Measurements from ENCODE around the gene LPIN2. TPM values are rescaled to one million over a fixed set of nuclear protein-coding genes. Genes with fewer than 3 reads are reported as not detected.
"Not testable (repeated sequence)": the region's sequence is repeated elsewhere in the genome, so short reads cannot be mapped to it uniquely, and the experiment has no call there.

The LPIN2 gene
- total RNA-seq, 1 experiment from 2014 or later = 13.1 TPM

DNA sequence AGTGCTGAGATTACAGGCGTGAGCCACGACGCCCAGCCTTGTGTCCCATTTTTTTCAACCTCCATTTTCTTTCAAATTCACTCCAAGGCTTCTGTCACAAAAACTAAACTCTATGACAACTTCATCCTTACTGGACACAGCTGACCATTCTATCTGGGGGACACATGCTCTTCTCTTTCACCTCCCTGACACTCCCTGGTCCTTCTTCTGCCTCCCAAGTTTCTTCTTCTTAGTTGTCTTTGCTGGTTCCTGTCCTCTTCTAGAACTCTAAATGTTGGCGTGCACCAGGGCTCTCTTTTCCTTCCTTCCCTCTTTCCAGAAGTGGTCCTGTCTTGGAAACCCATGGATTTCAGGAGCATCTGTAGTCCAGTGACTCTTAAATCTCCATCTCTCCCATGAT is 40.1 kb upstream of the LPIN2 start:
- peaks cover 7% of the 10 kb centered on the region for H3K36me3 Mint-ChIP-seq (ENCODE audit: insufficient read depth, unreplicated experiment)
- intact Hi-C loops (cut with micrococcal nuclease) = no loop called here
- peaks cover 6% of the 10 kb centered on the region for H3K4me1 Mint-ChIP-seq (ENCODE audit: insufficient read depth, unreplicated experiment)
- TF ChIP-seq, protein P1, sequence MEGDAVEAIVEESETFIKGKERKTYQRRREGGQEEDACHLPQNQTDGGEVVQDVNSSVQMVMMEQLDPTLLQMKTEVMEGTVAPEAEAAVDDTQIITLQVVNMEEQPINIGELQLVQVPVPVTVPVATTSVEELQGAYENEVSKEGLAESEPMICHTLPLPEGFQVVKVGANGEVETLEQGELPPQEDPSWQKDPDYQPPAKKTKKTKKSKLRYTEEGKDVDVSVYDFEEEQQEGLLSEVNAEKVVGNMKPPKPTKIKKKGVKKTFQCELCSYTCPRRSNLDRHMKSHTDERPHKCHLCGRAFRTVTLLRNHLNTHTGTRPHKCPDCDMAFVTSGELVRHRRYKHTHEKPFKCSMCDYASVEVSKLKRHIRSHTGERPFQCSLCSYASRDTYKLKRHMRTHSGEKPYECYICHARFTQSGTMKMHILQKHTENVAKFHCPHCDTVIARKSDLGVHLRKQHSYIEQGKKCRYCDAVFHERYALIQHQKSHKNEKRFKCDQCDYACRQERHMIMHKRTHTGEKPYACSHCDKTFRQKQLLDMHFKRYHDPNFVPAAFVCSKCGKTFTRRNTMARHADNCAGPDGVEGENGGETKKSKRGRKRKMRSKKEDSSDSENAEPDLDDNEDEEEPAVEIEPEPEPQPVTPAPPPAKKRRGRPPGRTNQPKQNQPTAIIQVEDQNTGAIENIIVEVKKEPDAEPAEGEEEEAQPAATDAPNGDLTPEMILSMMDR (IDR thresholded peaks at IDR 0.05; ENCODE audit: unreplicated experiment) = no peak
- H3K27me3 Mint-ChIP-seq (ENCODE audit: insufficient read depth, unreplicated experiment) = no peaks in the 10 kb centered on the region
- H3K4me3 Mint-ChIP-seq (ENCODE audit: unreplicated experiment) = no peak overlapping the region
- ChIA-PET POLR2A (interaction anchor here (1.2 kb wide), 1 partner anchor 39 kb away, joined by 3 read pairs; no protein-coding TSS in a partner anchor), CTCF (no interaction called here)
- H3K27ac Mint-ChIP-seq (ENCODE audit: low read depth, unreplicated experiment) = no peak overlapping the region
- no peak for DNase-seq (ENCODE audit: unreplicated experiment)
- peaks cover 17% of the 10 kb centered on the region for H3K9me3 Mint-ChIP-seq (ENCODE audit: unreplicated experiment)
- no TSS peak for BruUV-seq (replicated peaks)

DNA sequence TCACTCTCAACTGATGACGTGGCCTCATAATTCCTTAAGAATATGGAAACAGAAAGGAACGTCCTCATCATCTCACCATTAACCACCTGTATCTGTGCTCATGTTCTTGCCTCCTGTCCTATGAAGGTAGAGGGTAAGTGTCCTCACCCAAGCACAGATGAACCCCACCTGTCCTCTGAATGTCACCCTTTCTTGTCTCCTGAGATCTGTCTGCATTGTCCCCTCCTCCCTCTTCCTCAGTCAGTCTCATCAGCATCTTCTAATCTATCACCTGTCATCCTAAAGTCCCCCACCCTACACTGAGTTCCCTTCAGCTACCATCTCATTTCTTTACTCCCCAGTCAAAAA is 39.4 kb upstream of the LPIN2 start:
- no peaks in the 10 kb centered on the region for H3K27me3 Mint-ChIP-seq (ENCODE audit: insufficient read depth, unreplicated experiment)
- ChIA-PET CTCF (no interaction called here), POLR2A (no interaction called here)
- H3K36me3 Mint-ChIP-seq (ENCODE audit: insufficient read depth, unreplicated experiment) = peaks cover 7% of the 10 kb centered on the region
- no peak overlapping the region for H3K27ac Mint-ChIP-seq (ENCODE audit: low read depth, unreplicated experiment)
- peaks cover 17% of the 10 kb centered on the region for H3K9me3 Mint-ChIP-seq (ENCODE audit: unreplicated experiment)
- no peak for DNase-seq (ENCODE audit: unreplicated experiment)
- H3K4me3 Mint-ChIP-seq (ENCODE audit: unreplicated experiment) = no peak overlapping the region
- TF ChIP-seq, protein P1 (IDR thresholded peaks at IDR 0.05; ENCODE audit: unreplicated experiment) = no peak
- intact Hi-C loops (cut with micrococcal nuclease) = no loop called here
- no TSS peak for BruUV-seq (replicated peaks)
- peaks cover 6% of the 10 kb centered on the region for H3K4me1 Mint-ChIP-seq (ENCODE audit: insufficient read depth, unreplicated experiment)

DNA sequence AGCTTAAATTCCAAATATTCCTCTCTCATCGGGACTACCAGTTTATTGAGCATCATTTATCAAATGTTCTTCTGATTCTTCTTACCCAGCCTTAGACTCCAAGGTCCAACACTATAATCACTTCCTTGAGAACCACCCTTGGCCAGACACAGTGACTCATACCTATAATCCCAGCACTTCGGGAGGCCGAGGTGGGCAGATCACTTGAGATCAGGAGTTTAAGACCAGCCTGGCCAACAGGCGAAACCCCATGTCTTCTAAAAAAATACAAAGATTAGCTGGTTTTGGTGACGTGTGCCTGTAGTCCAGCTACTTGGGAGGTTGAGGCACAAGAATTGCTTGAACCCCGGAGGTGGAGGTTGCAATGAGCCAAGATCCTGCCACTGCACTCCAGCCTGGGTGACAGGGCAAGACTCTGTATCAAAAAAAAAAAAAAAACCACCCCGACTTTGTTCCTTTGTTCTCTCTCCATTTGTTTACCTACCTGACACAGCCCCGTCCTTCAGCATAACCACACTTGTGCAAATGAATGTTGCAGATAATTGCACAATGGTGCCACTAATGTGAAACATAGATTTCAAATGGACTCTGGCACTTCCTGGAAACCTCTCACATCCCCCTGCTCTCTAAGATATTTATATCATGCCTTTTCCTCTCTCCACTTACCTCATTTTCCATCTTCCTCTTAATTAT is 38.9 kb upstream of the LPIN2 start:
- CTCF ChIA-PET = no interaction called here
- POLR2A ChIA-PET = no interaction called here
- TF ChIP-seq, protein P1 (IDR thresholded peaks at IDR 0.05; ENCODE audit: unreplicated experiment) = no peak
- BruUV-seq (replicated peaks) = no TSS peak
- peak; percentile 32 for DNase-seq (ENCODE audit: unreplicated experiment)
- Mint-ChIP-seq H3K9me3 (ENCODE audit: unreplicated experiment) (peaks cover 17% of the 10 kb centered on the region), H3K36me3 (ENCODE audit: insufficient read depth, unreplicated experiment) (peaks cover 7% of the 10 kb centered on the region), H3K27ac (ENCODE audit: low read depth, unreplicated experiment) (no peak overlapping the region), H3K27me3 (ENCODE audit: insufficient read depth, unreplicated experiment) (no peaks in the 10 kb centered on the region), H3K4me3 (ENCODE audit: unreplicated experiment) (no peak overlapping the region), H3K4me1 (ENCODE audit: insufficient read depth, unreplicated experiment) (peaks cover 6% of the 10 kb centered on the region)
- intact Hi-C loops (cut with micrococcal nuclease) = no loop called here

DNA sequence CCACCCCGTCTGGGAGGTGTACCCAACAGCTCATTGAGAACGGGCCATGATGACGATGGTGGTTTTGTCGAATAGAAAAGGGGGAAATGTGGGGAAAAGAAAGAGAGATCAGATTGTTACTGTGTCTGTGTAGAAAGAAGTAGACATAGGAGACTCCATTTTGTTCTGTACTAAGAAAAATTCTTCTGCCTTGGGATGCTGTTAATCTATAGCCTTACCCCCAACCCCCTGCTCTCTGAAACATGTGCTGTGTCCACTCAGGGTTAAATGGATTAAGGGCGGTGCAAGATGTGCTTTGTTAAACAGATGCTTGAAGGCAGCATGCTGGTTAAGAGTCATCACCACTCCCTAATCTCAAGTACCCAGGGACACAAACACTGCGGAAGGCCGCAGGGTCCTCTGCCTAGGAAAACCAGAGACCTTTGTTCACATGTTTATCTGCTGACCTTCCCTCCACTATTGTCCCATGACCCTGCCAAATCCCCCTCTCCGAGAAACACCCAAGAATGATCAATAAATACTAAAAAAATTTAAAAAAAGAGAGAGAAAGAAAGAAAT is 37.0 kb upstream of the LPIN2 start:
- DNase-seq (ENCODE audit: unreplicated experiment); intact Hi-C loops (cut with micrococcal nuclease); H3K4me3 Mint-ChIP-seq (ENCODE audit: unreplicated experiment); H3K36me3 Mint-ChIP-seq (ENCODE audit: insufficient read depth, unreplicated experiment); H3K27me3 Mint-ChIP-seq (ENCODE audit: insufficient read depth, unreplicated experiment); CTCF ChIA-PET; POLR2A ChIA-PET; H3K4me1 Mint-ChIP-seq (ENCODE audit: insufficient read depth, unreplicated experiment); H3K27ac Mint-ChIP-seq (ENCODE audit: low read depth, unreplicated experiment); BruUV-seq (replicated peaks): not testable (repeated sequence)
- H3K9me3 Mint-ChIP-seq (ENCODE audit: unreplicated experiment) = peaks cover 17% of the 10 kb centered on the region
